ENCODE results near the gene REN. TPM values are rescaled to one million over a fixed set of nuclear protein-coding genes. Genes with fewer than 3 reads are reported as not detected.

Gene REN
- total and polyA plus RNA-seq, 2 of the 8 experiments (the other 6 are each of a cell fraction or from before 2014, with no cell fraction given): 0.05 TPM; not detected in 1

GRCh38 chr1:204154568-204155255 is 11.4 kb downstream of the REN start:
- no peaks in the 10 kb centered on the region for H4K20me1 ChIP-seq (replicated peaks in 1 of 2; ENCODE audit: control insufficient read depth in 1 of 2, insufficient read depth in 2 of 2, low read length in 2 of 2)
- H2AFZ ChIP-seq (ENCODE audit: low read length): no peak overlapping the region
- no peak for DNase-seq (ENCODE audit: low read depth in 1 of 2, low spot score in 2 of 2)
- H3K9me3 ChIP-seq (ENCODE audit: insufficient read depth in 2 of 2, low read depth in 1 of 2, low read length in 1 of 2): no peaks in the 10 kb centered on the region
- H3K36me3 ChIP-seq (ENCODE audit: control insufficient read depth in 2 of 4, insufficient read depth in 4 of 4, low read length in 3 of 4): no peaks in the 10 kb centered on the region
- no peak overlapping the region for H3K4me2 ChIP-seq (ENCODE audit: insufficient read depth in 1 of 2, low read depth in 2 of 2, low read length in 2 of 2)
- H3K79me1 ChIP-seq (ENCODE audit: low read depth, low read length): no peaks in the 10 kb centered on the region
- H3K14ac ChIP-seq (ENCODE audit: insufficient read length): no peak overlapping the region
- H3K9ac ChIP-seq (replicated peaks in 1 of 4; ENCODE audit: extremely low read depth in 1 of 4, low read depth in 3 of 4, low read length in 3 of 4): no peak overlapping the region
- no peak overlapping the region for H3K23ac ChIP-seq (ENCODE audit: insufficient read length)
- no peak overlapping the region for H2BK20ac ChIP-seq (ENCODE audit: low read length)
- H3K18ac ChIP-seq (ENCODE audit: extremely low read depth, low read length): no peak overlapping the region
- no peak overlapping the region for H3K4me3 ChIP-seq (ENCODE audit: extremely low read depth in 1 of 4, insufficient read depth in 2 of 4, low read depth in 3 of 4, low read length in 4 of 4)
- no peak overlapping the region for H2BK5ac ChIP-seq (ENCODE audit: low read depth, low read length)
- POLR2A ChIA-PET (ENCODE audit: partially characterized antibody): interaction anchor here (0.7 to 0.8 kb wide), 2 partner anchors 17 to 24 kb away, joined by 3 read pairs; no protein-coding TSS in a partner anchor
- no peak overlapping the region for H4K8ac ChIP-seq (ENCODE audit: extremely low read depth, insufficient read depth, low read length)
- H3K79me2 ChIP-seq (ENCODE audit: control insufficient read depth in 1 of 2, insufficient read depth in 2 of 2, low read length in 2 of 2): no peaks in the 10 kb centered on the region
- WGBS, 2 experiments (ENCODE audit: extremely low coverage in 1 of 2, insufficient coverage in 1 of 2, insufficient read length in 1 of 2, insufficient replicate concordance in 2 of 2, low coverage in 1 of 2, low lambda C conversion rate in 2 of 2, missing lambda C conversion rate in 1 of 2): 92% methylated on average over 15 of the region's 15 CpGs; no CpG with 5 or more reads in 1 of the 2 experiments
- peaks cover 0 to 18% (median 11%) of the 10 kb centered on the region in 4 experiments; a peak in 6 of 7 replicates for H3K4me1 ChIP-seq (replicated peaks in 1 of 4; ENCODE audit: control insufficient read depth in 3 of 4, insufficient read depth in 4 of 4, low read length in 3 of 4)
- H3K27me3 ChIP-seq (replicated peaks in 1 of 4; ENCODE audit: control insufficient read depth in 3 of 4, extremely low read depth in 1 of 4, insufficient read depth in 3 of 4, low read length in 3 of 4): peaks cover 0 to 21% (median 17%) of the 10 kb centered on the region in 4 experiments; a peak in 5 of 7 replicates
- H3K56ac ChIP-seq (replicated peaks; ENCODE audit: insufficient read length, low read depth, low read length): no peak overlapping the region
- H4K91ac ChIP-seq (replicated peaks; ENCODE audit: insufficient read length, low read length): no peak overlapping the region
- no peak overlapping the region for H2BK120ac ChIP-seq (replicated peaks; ENCODE audit: low read depth, low read length)
- no peak overlapping the region for H3K27ac ChIP-seq (ENCODE audit: low read depth, low read length)
- H2BK15ac ChIP-seq (ENCODE audit: low read length): no peak overlapping the region
- CTCF ChIA-PET (ENCODE audit: partially characterized antibody): interaction anchor here (0.7 to 18.7 kb wide), 16 partner anchors 8 to 1367 kb away, joined by 3 to 360 read pairs (median 4); partner anchors contain the start of genes KISS1 and REN
- no peak overlapping the region for H4K5ac ChIP-seq (ENCODE audit: insufficient read length, low read depth, low read length)
- H2BK12ac ChIP-seq (ENCODE audit: low read depth, low read length): no peak overlapping the region; the same call in 1 of the 2 replicates
- peaks cover 12% of the 10 kb centered on the region; the same call in 1 of the 2 replicates for H3K23me2 ChIP-seq (ENCODE audit: low read depth, low read length)
- no peak for FAIRE-seq
- H3K4ac ChIP-seq (replicated peaks; ENCODE audit: insufficient read length, low read depth, low read length): no peak overlapping the region
- no peak overlapping the region for H2AK5ac ChIP-seq (ENCODE audit: low read depth, low read length)
- TF ChIP-seq SIN3A (conservative IDR thresholded peaks at IDR 0.05 in 1 of 2, IDR thresholded peaks at IDR 0.05 in 1 of 2; ENCODE audit: low read depth in 1 of 2, low read length in 2 of 2): no peak
